IPS DF 19.7 (cell line): ENCODE results near the gene TRMT61B.

Experiments
- DNase-seq: peaks from one replicate; pipeline ENCODE4 v3.0.0-alpha.2; 2013; ENCODE audit warnings: low read depth, low spot score

The TRMT61B gene

GRCh38 chr2:28870146-28870891 lies at the start of gene TRMT61B:
TSS of gene TRMT61B (minus strand) at chr2:28870309. CDS start at chr2:28870277, 32 bp downstream.
- DNase-seq = peak; percentile 89

- no peak for DNase-seq
Measured at GRCh38 chr2:28915939-28916338, 45.8 kb upstream of the TRMT61B start.

GRCh38 chr2:28909655-28910353 lies 39.7 kb upstream of the TRMT61B start:
- DNase-seq = no peak

- DNase-seq = no peak
Measured at GRCh38 chr2:28908172-28908571, 38.1 kb upstream of the TRMT61B start.

- no peak for DNase-seq
Measured at GRCh38 chr2:28906821-28907220, 36.7 kb upstream of the TRMT61B start.

- no peak for DNase-seq
Measured at GRCh38 chr2:28906376-28906775, 36.3 kb upstream of the TRMT61B start.

GRCh38 chr2:28905533-28905932 lies 35.4 kb upstream of the TRMT61B start:
- no peak for DNase-seq

- DNase-seq = no peak
Measured at GRCh38 chr2:28904802-28905457, 34.8 kb upstream of the TRMT61B start.

GRCh38 chr2:28904295-28904694 lies 34.2 kb upstream of the TRMT61B start:
- DNase-seq = no peak

GRCh38 chr2:28902584-28902983 lies 32.5 kb upstream of the TRMT61B start:
- DNase-seq = no peak

- no peak for DNase-seq
Measured at GRCh38 chr2:28901841-28902240, 31.7 kb upstream of the TRMT61B start.

- DNase-seq = no peak
Measured at GRCh38 chr2:28901202-28901601, 31.1 kb upstream of the TRMT61B start.

GRCh38 chr2:28898048-28898447 lies 27.9 kb upstream of the TRMT61B start:
- no peak for DNase-seq

GRCh38 chr2:28896906-28897305 lies 26.8 kb upstream of the TRMT61B start:
- DNase-seq = no peak

GRCh38 chr2:28895189-28895893 lies 25.2 kb upstream of the TRMT61B start:
- DNase-seq = no peak

- peak; percentile 95 for DNase-seq
Measured at GRCh38 chr2:28894470-28895188, 24.5 kb upstream of the TRMT61B start, which contains the start of gene WDR43. TSS of gene WDR43 (plus strand) at chr2:28894667. CDS start at chr2:28894699, 32 bp downstream.

- no peak for DNase-seq
Measured at GRCh38 chr2:28893488-28893887, 23.4 kb upstream of the TRMT61B start.

- DNase-seq = no peak
Measured at GRCh38 chr2:28880193-28880592, 10.1 kb upstream of the TRMT61B start.

GRCh38 chr2:28871620-28872019 lies 1.5 kb upstream of the TRMT61B start:
- DNase-seq = no peak

GRCh38 chr2:28869494-28870145 lies 489 bp downstream of the TRMT61B start:
- DNase-seq = no peak

- no peak for DNase-seq
Measured at GRCh38 chr2:28868611-28869010, 1.5 kb downstream of the TRMT61B start.
